Large intestine (tissue), 3 donors: Measurements from ENCODE around the gene CTRL. TPM values are rescaled to one million over a fixed set of nuclear protein-coding genes. Genes with fewer than 3 reads are reported as not detected.

ENCODE experiments used
- DNase-seq, 2 donors: peaks; one replicate each; pipeline versions ENCODE4 v3.0.0 to v3.0.0-alpha.2; 2013
- H3K27ac ChIP-seq: one replicate; pipeline ENCODE4 v1.5.1; 2013; ENCODE audit warnings: low read length
- H3K27me3 ChIP-seq: 2 replicates; pipeline ENCODE4 v1.6.1; 2013; ENCODE audit warnings: low read length; ENCODE audit not compliant: control insufficient read depth, insufficient read depth
- H3K36me3 ChIP-seq: 2 replicates; pipeline ENCODE4 v1.6.1; 2013; ENCODE audit warnings: low read length; ENCODE audit not compliant: control insufficient read depth, insufficient read depth
- H3K4me1 ChIP-seq: one replicate; pipeline ENCODE4 v1.6.1; 2013; ENCODE audit warnings: low read length; ENCODE audit not compliant: control insufficient read depth, insufficient read depth
- H3K4me3 ChIP-seq: one replicate; pipeline ENCODE4 v1.5.1; 2013; ENCODE audit warnings: low read length
- H3K9me3 ChIP-seq: one replicate; pipeline ENCODE4 v1.6.1; 2013; ENCODE audit warnings: mild to moderate bottlenecking, low read depth, low read length, moderate library complexity; ENCODE audit not compliant: control insufficient read depth
- WGBS: methylation state at CpG from one replicate; pipeline ENCODE4 v1.1.5; 2013; ENCODE audit warnings: low lambda C conversion rate; ENCODE audit not compliant: insufficient coverage; 5-methylcytosine and 5-hydroxymethylcytosine counted together
- polyA plus RNA-seq: library from polyadenylated mRNA; unstranded; fragments of 120-200 nt; gene quantifications from one replicate; pipeline ENCODE4 v1.2.1, GENCODE V29; 2013

The CTRL gene
- polyA plus RNA-seq, 1 donor = 0.87 TPM

DNA sequence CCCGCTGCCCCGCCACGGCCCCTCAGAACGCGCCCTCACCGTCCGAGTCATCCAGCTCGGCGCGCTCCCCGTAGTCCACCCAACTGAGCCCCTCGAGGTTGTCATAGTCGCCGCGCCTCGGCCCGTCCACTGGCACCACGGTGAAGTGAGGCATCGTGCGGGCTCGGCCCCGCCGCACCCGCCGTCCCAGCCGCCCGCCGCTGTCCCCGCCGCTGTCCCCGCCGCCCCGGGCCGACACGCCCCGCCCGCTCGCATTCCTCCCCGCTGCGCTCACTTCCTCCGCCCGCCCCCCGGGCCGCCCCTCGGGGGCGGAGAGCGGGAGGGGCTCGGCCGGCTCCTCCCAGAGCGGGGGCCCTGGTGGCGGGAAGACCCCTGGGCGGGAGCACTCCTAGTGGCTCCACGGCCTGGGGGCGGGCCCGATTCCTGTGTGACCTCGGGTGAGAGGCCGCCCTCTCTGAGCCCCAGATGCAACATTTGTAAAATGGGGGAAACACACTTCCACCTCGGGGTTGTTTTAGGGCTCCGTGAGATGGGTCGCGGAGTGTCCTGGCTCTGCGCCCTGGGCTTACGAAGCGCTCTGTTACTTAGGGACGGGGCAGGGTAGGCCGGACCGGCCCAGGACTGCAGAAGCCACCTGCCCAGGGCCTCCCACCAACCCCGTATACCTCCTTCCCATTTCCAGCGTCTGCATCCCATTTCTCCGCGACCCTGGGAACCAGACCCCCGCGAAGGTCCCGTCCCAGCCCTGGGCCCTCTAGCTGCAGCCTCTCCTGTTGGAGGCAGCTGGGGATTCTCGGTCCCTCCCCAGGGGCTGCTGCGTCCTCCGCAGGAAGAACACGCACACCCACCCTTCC lies 37.0 kb upstream of the CTRL start, which contains the start of gene SLC12A4:
Gene SLC12A4, minus strand, starts transcription at position 238 of the 854 bp plus-strand sequence. Its CDS starts 84 bp downstream, at position 154.
- peak; percentile 78 to 83 for DNase-seq
- no peaks in the 10 kb centered on the region for H3K9me3 ChIP-seq
- peak within 1 kb of the TSS; percentile 78 for H3K4me3 ChIP-seq
- WGBS = no CpG with 5 or more reads among the region's 78 CpGs
- H3K27me3 ChIP-seq = no peaks in the 10 kb centered on the region
- peak within 1 kb of the TSS; percentile 37 for H3K27ac ChIP-seq
- H3K36me3 ChIP-seq = peaks cover 2% of the 10 kb centered on the region
- peaks cover 6% of the 10 kb centered on the region for H3K4me1 ChIP-seq

DNA sequence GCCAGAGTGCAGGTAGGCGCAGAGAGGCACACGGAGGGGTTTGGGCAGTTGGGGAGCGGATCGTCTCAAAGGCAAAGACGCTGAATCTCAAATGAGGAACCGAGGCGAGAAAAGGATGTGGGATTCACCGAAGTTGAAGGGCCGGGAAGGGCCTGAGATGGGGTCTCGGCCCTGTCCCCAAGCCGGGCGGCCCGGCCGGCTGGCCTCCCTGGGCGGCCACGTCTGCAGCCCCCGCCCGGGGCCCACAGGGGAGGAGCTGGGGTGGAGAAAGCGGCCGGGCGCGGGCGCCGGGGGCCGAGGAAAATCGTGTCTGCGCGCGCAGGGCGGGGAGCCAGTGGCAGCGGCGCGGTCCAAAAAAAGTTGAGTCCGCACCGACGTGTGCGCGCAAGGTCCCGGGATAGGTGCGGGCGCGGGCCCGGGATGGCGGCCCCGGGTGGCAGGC lies 36.3 kb upstream of the CTRL start:
- Histone ChIP-seq H3K27me3 (no peaks in the 10 kb centered on the region), H3K4me1 (peaks cover 9% of the 10 kb centered on the region), H3K27ac (no peak overlapping the region), H3K9me3 (no peaks in the 10 kb centered on the region), H3K4me3 (peak overlapping the region; percentile 78), H3K36me3 (peaks cover 3% of the 10 kb centered on the region)
- WGBS = no CpG with 5 or more reads among the region's 45 CpGs
- no peak for DNase-seq

DNA sequence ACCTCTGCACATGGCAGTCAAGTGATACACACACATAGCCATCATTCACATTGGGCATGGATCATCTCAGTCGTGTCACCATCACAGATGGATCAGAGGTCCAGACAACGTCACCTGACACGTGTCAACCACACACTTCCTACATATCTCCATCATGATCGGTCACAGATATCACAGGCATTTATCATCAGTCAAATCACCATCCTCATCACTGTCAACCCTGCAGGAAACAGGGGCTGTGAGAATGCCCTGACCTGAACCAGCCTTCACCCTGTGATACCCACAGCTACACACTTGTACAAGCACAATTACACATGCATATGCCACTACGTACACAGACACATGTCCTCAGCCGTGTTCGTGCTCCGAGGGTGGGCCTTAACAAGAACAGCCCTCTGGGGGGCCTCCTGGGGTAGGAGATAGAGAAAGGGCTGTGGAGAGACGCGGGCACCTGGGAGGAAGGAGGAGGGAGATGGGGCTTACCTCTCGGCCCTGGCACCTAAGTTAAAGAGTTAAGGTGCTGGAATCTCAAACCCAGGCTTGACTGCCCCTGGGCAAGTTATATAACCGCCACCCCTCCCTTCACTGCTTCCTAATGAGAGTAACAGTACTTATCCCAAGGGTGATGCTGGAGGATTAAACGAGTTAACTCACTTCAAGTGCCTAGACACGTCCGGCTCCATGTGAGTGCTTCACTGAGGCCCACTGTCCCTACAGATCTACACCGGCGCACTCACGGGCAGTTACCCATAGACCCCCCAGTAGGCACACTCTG lies 35.7 kb upstream of the CTRL start:
- no peaks in the 10 kb centered on the region for H3K9me3 ChIP-seq
- H3K4me1 ChIP-seq = peaks cover 9% of the 10 kb centered on the region
- no peak for DNase-seq
- H3K36me3 ChIP-seq = peaks cover 6% of the 10 kb centered on the region
- whole genome bisulfite sequencing = 53% methylated on average over 3 of the region's 18 CpGs
- H3K27me3 ChIP-seq = no peaks in the 10 kb centered on the region
- peak overlapping the region; percentile 78 for H3K4me3 ChIP-seq
- H3K27ac ChIP-seq = no peak overlapping the region

DNA sequence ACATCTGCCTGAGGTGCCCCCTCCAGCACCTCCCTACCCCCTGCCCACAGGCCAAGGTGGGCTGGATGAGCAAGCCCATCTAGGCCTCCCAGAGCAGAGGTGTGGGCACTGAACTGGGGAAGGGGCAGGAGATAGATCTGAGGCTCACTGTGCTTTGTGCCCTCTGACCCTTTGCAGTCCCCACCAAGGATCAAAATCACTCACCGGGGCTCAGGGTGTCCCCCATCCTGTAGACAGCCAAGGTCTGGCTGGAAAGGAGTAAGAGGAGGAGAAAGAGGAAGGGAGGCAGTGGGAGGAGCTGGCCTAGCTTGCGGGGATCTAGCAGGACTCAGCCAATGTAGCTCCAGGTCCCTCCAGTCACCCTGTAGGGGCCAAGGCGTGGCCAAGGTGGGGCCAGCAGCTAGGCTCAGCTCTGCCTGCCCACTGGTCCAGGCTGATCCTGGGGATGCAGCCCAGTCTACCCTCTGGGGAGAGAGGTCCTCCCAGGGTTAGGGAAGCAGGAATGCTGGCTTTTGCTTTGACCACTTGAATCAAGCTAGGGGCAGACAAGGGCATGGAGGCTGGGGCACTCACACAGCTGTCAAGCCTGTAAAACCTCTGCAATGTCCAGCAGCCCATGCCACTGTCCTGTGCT lies 35.0 kb upstream of the CTRL start:
- no peaks in the 10 kb centered on the region for H3K27me3 ChIP-seq
- no peaks in the 10 kb centered on the region for H3K9me3 ChIP-seq
- peaks cover 9% of the 10 kb centered on the region for H3K4me1 ChIP-seq
- peaks cover 13% of the 10 kb centered on the region for H3K36me3 ChIP-seq
- peak overlapping the region; percentile 78 for H3K4me3 ChIP-seq
- no peak overlapping the region for H3K27ac ChIP-seq
- no CpG with 5 or more reads among the region's 3 CpGs for WGBS
- no peak for DNase-seq

DNA sequence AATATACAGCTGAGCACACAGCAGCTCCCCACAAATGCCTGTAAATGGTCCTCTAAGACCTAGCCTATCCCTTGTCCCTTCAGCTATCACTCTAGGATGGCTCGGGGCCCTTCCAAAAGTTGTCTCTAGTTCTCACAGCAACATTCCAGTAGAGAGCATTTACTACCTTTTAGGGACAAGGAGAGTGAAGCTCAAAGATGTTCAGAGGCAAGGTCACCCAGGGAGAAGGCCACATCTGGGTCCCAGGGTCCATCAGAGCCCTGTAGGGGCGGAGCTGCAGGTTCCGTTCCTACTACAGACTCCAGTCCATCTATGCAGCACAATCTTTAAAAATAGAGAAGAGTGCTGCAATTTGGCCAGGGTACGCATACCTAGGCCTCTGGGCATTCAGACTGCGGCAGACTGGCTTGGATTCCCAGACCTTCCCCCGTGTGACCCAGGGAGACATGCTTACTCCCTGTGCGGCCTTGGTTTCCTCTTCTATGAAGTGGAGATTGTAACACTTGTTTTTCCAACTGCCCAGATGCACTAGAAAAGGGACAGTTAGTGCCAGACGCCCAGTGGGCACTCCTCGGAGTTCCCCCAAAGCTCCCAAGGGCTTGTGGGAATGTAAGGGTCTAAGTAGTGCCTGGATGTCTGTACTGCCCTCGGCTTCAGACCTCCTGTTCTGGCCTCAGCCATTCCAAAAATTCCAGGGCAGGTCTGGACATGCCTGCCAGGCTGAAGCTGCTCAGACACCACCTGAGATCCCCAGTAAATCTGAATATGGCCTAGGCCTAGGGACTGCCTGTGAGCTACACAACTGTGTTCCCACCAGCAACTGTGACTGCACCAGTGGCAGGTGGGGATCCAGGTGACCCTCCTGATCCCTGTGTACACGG lies 34.2 kb upstream of the CTRL start:
- no CpG with 5 or more reads among the region's 11 CpGs for WGBS
- peaks cover 21% of the 10 kb centered on the region for H3K36me3 ChIP-seq
- DNase-seq = no peak
- no peak overlapping the region for H3K4me3 ChIP-seq
- H3K4me1 ChIP-seq = peaks cover 9% of the 10 kb centered on the region
- no peaks in the 10 kb centered on the region for H3K27me3 ChIP-seq
- H3K9me3 ChIP-seq = no peaks in the 10 kb centered on the region
- no peak overlapping the region for H3K27ac ChIP-seq

DNA sequence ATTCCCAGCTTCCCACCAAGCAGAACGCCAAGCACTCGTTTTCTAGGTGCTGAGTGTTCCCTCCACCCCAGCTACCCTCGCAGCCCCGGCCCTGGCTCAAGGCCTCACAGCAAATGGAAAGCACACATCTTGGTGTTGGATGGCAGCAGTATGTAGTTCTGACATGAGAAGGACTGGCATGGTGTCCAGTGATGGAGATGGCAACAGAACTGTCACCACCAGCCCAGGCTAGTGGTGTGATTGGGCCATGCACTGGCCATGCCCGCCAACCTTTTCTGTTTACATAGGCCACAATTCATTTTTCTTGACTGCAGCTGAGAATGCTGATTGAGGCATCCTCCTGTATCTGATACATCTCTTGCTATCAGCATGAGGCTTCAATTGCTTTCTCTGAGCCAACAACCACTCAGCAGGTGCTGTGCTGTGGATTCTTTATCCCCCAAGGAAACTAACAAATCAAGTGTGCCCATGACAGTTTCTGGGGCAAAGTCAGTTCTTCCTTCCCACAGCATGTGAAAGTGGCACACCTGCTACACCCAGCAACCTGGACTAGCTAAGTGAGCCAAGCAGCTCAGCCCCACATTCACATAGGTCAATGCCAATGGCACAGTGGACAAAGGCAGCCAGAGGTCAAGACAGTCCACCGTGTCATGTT lies 32.9 kb upstream of the CTRL start:
- Histone ChIP-seq H3K27ac (no peak overlapping the region), H3K4me3 (no peak overlapping the region), H3K27me3 (no peaks in the 10 kb centered on the region), H3K36me3 (peaks cover 32% of the 10 kb centered on the region), H3K4me1 (peaks cover 9% of the 10 kb centered on the region), H3K9me3 (no peaks in the 10 kb centered on the region)
- WGBS = no CpG with 5 or more reads among the region's 6 CpGs
- no peak for DNase-seq

DNA sequence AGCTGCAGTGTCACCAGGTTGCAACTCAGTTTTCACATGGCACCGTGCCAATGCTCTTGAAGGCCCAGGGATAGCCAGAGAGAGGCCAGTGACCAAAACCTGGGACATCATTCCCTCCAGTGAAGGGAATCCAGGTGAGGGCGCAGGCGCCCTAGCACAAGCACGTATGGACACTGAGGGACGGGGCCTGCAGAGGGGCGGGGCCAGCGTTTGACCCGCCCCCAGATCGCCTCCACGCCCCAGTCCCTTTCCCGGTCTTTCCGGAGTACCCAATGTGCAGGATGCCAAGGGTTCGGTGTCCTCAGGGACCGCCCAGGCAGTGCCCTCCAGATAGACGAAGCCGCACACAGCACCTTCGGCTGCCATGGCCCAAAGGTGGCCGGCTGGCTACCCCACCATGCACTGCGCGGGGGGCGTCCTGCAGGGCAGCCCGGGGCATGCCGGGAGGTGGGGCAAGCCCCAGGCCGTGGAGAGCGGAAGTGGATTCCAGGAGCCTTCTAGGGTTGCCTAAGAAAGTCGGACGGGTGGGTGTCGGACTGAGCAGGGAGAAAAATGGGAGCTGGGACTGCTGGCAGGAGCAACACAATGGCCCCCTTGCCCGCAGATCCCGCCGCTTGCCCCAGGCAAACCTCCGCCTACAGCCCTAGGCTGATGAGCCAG lies 32.1 kb upstream of the CTRL start:
- WGBS = no CpG with 5 or more reads among the region's 32 CpGs
- peak overlapping the region; percentile 37 for H3K4me3 ChIP-seq
- H3K27ac ChIP-seq = no peak overlapping the region
- DNase-seq = peak; percentile 41 to 75
- no peaks in the 10 kb centered on the region for H3K27me3 ChIP-seq
- peaks cover 40% of the 10 kb centered on the region for H3K36me3 ChIP-seq
- no peaks in the 10 kb centered on the region for H3K9me3 ChIP-seq
- peaks cover 9% of the 10 kb centered on the region for H3K4me1 ChIP-seq

DNA sequence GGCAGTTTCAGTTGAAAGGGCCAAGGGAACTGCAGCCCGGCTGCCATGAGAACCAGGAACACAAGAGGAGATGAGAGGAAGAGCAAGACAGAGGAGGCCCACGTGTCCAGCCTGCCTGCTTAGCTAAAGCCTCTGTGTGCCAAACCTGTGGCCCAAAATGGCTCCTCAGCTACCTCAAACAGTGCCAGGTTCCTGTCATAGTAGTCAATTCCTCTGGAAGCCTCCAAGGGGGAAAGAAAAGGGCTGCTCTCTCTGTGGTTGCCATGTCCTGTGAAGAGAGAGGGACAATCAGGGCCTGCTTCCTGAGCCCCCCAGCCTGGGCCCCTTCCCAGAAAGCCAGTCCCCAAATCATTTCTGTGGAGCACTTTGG lies 31.6 kb upstream of the CTRL start:
- no CpG with 5 or more reads among the region's 2 CpGs for WGBS
- Histone ChIP-seq H3K27me3 (no peaks in the 10 kb centered on the region), H3K36me3 (peaks cover 45% of the 10 kb centered on the region), H3K4me3 (peak overlapping the region; percentile 37), H3K4me1 (peaks cover 9% of the 10 kb centered on the region), H3K9me3 (no peaks in the 10 kb centered on the region), H3K27ac (no peak overlapping the region)
- DNase-seq = no peak

DNA sequence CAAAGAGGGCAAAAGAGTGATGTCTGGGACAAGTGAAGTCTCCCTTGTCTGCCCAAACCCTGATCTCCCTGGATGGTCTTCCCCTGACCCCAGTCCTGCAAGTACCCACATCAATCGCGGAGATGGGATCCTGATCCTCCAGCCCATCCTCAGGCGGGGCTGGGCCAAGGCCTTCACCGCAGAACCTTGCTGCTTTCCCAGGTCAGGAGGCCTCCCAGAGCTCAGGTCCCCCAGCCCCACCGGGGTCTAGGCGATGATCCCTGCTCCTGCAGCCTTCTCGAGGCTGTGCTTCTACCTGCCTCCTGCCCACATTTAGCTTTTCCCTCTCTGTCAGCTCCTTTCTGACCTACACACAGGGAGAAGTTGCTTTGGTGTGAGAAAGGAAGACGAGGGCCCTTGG lies 30.5 kb upstream of the CTRL start:
- H3K27ac ChIP-seq = no peak overlapping the region
- no CpG with 5 or more reads among the region's 8 CpGs for WGBS
- no peak for DNase-seq
- peaks cover 9% of the 10 kb centered on the region for H3K4me1 ChIP-seq
- H3K4me3 ChIP-seq = no peak overlapping the region
- H3K36me3 ChIP-seq = peaks cover 55% of the 10 kb centered on the region
- H3K9me3 ChIP-seq = no peaks in the 10 kb centered on the region
- no peaks in the 10 kb centered on the region for H3K27me3 ChIP-seq
